WTC11 (cell line): ENCODE measurements around the gene NLRP13. TPM values are rescaled to one million over a fixed set of nuclear protein-coding genes. Genes with fewer than 3 reads are reported as not detected.

ENCODE experiments used
- ATAC-seq: fragments of 200-7000 bp; cut with Tn5 transposase; 2 replicates; pipeline ENCODE4 v1.10.0; 2021; ENCODE audit warnings: mild to moderate bottlenecking, moderate library complexity
- CTCF ChIA-PET: fragments of 300-600 bp; sonication (Branson Sonifier 250); formaldehyde crosslinking; loops from one replicate; lab custom pipeline; 2021; ENCODE audit warnings: antibody characterized with exemption; lab: Charles Lee
- POLR2A ChIA-PET: fragments of 350-600 bp; sonication (Branson Sonifier 250); formaldehyde crosslinking; loops from one replicate; lab custom pipeline; 2021; ENCODE audit warnings: antibody characterized with exemption; lab: Charles Lee
- DNase-seq: peaks from one replicate; pipeline ENCODE4 v3.0.0; 2021; ENCODE audit warnings: low spot score
- H3K27ac Mint-ChIP-seq: 2 replicates; pipeline ENCODE4 v1.8.0; 2021; ENCODE audit warnings: mixed read lengths
- H3K27me3 Mint-ChIP-seq: 2 replicates; pipeline ENCODE4 v1.8.0; 2021; ENCODE audit warnings: low read depth, mild to moderate bottlenecking, moderate library complexity, mixed read lengths
- H3K36me3 Mint-ChIP-seq: 2 replicates; pipeline ENCODE4 v1.8.0; 2021; ENCODE audit warnings: mixed read lengths
- H3K4me1 Mint-ChIP-seq: 2 replicates; pipeline ENCODE4 v1.8.0; 2022; ENCODE audit warnings: mixed read lengths
- H3K4me3 Mint-ChIP-seq: 2 replicates; pipeline ENCODE4 v1.8.0; 2021; ENCODE audit warnings: mild to moderate bottlenecking, moderate library complexity, mixed read lengths
- H3K9me3 Mint-ChIP-seq: 2 replicates; pipeline ENCODE4 v1.8.0; 2021; ENCODE audit warnings: mixed read lengths
- CBFB ChIP-seq: sonication (generic); formaldehyde crosslinking; IDR thresholded peaks from 2 replicates; pipeline ENCODE4 v1.8.1; 2022; ENCODE audit warnings: mild to moderate bottlenecking, low read depth, missing genetic modification reagents
- ETV6 ChIP-seq: sonication (generic); formaldehyde crosslinking; IDR thresholded peaks from 2 replicates; pipeline ENCODE4 v1.8.1; 2022; ENCODE audit warnings: mild to moderate bottlenecking, missing genetic modification reagents
- GABPB1 ChIP-seq: sonication (generic); formaldehyde crosslinking; IDR thresholded peaks from 2 replicates; pipeline ENCODE4 v1.8.1; 2023; ENCODE audit warnings: mild to moderate bottlenecking, missing genetic modification reagents
- HMGXB4 ChIP-seq: sonication (generic); formaldehyde crosslinking; IDR thresholded peaks from 2 replicates; pipeline ENCODE4 v1.8.1; 2023; ENCODE audit warnings: mild to moderate bottlenecking, moderate library complexity, missing genetic modification reagents
- JUN ChIP-seq: sonication (generic); formaldehyde crosslinking; IDR thresholded peaks from 2 replicates; pipeline ENCODE4 v1.8.0; 2023; ENCODE audit warnings: mild to moderate bottlenecking, missing genetic modification reagents
- KAT7 ChIP-seq: sonication (generic); formaldehyde crosslinking; IDR thresholded peaks from 2 replicates; pipeline ENCODE4 v1.8.1; 2023; ENCODE audit warnings: missing genetic modification reagents, mild to moderate bottlenecking, borderline replicate concordance
- MXD4 ChIP-seq: fragments of 250-450 bp; sonication (Bioruptor Pico); IDR thresholded peaks from 2 replicates; pipeline ENCODE4 v1.8.0; 2021; ENCODE audit warnings: mild to moderate bottlenecking, moderate library complexity, borderline replicate concordance
- MYBL2 ChIP-seq: sonication (generic); formaldehyde crosslinking; IDR thresholded peaks from 2 replicates; pipeline ENCODE4 v1.8.1; 2023; ENCODE audit warnings: mild to moderate bottlenecking, moderate library complexity, missing genetic modification reagents
- NFE2L1 ChIP-seq: sonication (generic); formaldehyde crosslinking; IDR thresholded peaks from 2 replicates; pipeline ENCODE4 v1.8.1; 2023; ENCODE audit warnings: missing genetic modification reagents
- NR1H2 ChIP-seq: sonication (generic); formaldehyde crosslinking; IDR thresholded peaks from 2 replicates; pipeline ENCODE4 v1.9.0; 2021; ENCODE audit warnings: mild to moderate bottlenecking, moderate library complexity, missing genetic modification reagents
- NR2C2 ChIP-seq: sonication (generic); formaldehyde crosslinking; IDR thresholded peaks from 2 replicates; pipeline ENCODE4 v1.8.0; 2022; ENCODE audit warnings: mild to moderate bottlenecking, missing genetic modification reagents
- RORB ChIP-seq: fragments of 250-450 bp; sonication (Bioruptor Pico); IDR thresholded peaks from 2 replicates; pipeline ENCODE4 v1.9.0; 2021; ENCODE audit warnings: mild to moderate bottlenecking
- SMAD4 ChIP-seq: sonication (generic); formaldehyde crosslinking; IDR thresholded peaks from 2 replicates; pipeline ENCODE4 v1.8.0; 2022; ENCODE audit warnings: mild to moderate bottlenecking, missing genetic modification reagents
- SOX15 ChIP-seq: fragments of 250-450 bp; sonication (Bioruptor Pico); IDR thresholded peaks from 2 replicates; pipeline ENCODE4 v1.9.0; 2021; ENCODE audit warnings: mild to moderate bottlenecking
- STAT6 ChIP-seq: sonication (generic); formaldehyde crosslinking; conservative IDR thresholded peaks from 2 replicates; pipeline ENCODE4 v1.8.1; 2023; ENCODE audit warnings: mild to moderate bottlenecking, low read depth, missing genetic modification reagents, moderate library complexity
- TEAD4 ChIP-seq: sonication (generic); formaldehyde crosslinking; IDR thresholded peaks from 2 replicates; pipeline ENCODE4 v1.8.0; 2022; ENCODE audit warnings: mild to moderate bottlenecking, missing genetic modification reagents
- ZMAT4 ChIP-seq: fragments of 250-450 bp; sonication (Bioruptor Pico); IDR thresholded peaks from 2 replicates; pipeline ENCODE4 v1.9.0; 2021; ENCODE audit warnings: mild to moderate bottlenecking
- ZNF121 ChIP-seq: sonication (generic); formaldehyde crosslinking; IDR thresholded peaks from 2 replicates; pipeline ENCODE4 v1.8.0; 2023; ENCODE audit warnings: missing genetic modification reagents
- ZNF317 ChIP-seq: sonication (generic); formaldehyde crosslinking; IDR thresholded peaks from 2 replicates; pipeline ENCODE4 v1.8.1; 2023; ENCODE audit warnings: low read depth, mild to moderate bottlenecking, moderate library complexity, missing genetic modification reagents, borderline replicate concordance
- ZNF425 ChIP-seq: fragments of 250-450 bp; sonication (Bioruptor Pico); conservative IDR thresholded peaks from 2 replicates; pipeline ENCODE4 v1.9.0; 2021; ENCODE audit warnings: mild to moderate bottlenecking
- total RNA-seq: library from RNA; stranded (reverse); gene quantifications from 3 replicates; pipeline ENCODE4 v1.2.3, GENCODE V29; 2021
- TF ChIP-seq, protein P1 (sequence below): sonication (generic); formaldehyde crosslinking; IDR thresholded peaks from 2 replicates; pipeline ENCODE4 v1.8.0; 2022; ENCODE audit warnings: mild to moderate bottlenecking, missing genetic modification reagents
- TF ChIP-seq, protein P2 (sequence below): sonication (generic); formaldehyde crosslinking; conservative IDR thresholded peaks from 2 replicates; pipeline ENCODE4 v1.8.1; 2022; ENCODE audit warnings: mild to moderate bottlenecking, missing genetic modification reagents
- TF ChIP-seq, protein P3 (sequence below): fragments of 250-450 bp; sonication (Bioruptor Pico); IDR thresholded peaks from 2 replicates; pipeline ENCODE4 v1.9.0; 2021; ENCODE audit warnings: mild to moderate bottlenecking

NLRP13 gene
- total RNA-seq, 1 experiment from 2014 or later, result not detected

- Mint-ChIP-seq H3K4me1 (no peaks in the 10 kb centered on the region), H3K27ac (no peak overlapping the region), H3K36me3 (peaks cover 75% of the 10 kb centered on the region), H3K27me3 (peaks cover 3% of the 10 kb centered on the region; the same call in 1 of the 2 replicates), H3K9me3 (peaks cover 91% of the 10 kb centered on the region), H3K4me3 (no peak overlapping the region)
- TF ChIP-seq ETV6 (no peak), ZMAT4 (CRISPR knock-in tag) (no peak), STAT6 (CRISPR knock-in tag) (no peak), NR2C2 (no peak), GABPB1 (CRISPR knock-in tag) (no peak), MYBL2 (CRISPR knock-in tag) (no peak), HMGXB4 (CRISPR knock-in tag) (no peak), ZNF317 (CRISPR knock-in tag) (no peak), RORB (CRISPR knock-in tag) (no peak), KAT7 (CRISPR knock-in tag) (no peak), JUN (CRISPR knock-in tag) (no peak), NR1H2 (CRISPR knock-in tag) (no peak), TEAD4 (CRISPR knock-in tag) (no peak), SOX15 (CRISPR knock-in tag) (no peak), MXD4 (CRISPR knock-in tag) (no peak), ZNF425 (no peak)
- TF ChIP-seq, protein P1, sequence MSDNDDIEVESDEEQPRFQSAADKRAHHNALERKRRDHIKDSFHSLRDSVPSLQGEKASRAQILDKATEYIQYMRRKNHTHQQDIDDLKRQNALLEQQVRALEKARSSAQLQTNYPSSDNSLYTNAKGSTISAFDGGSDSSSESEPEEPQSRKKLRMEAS (CRISPR knock-in tag), result no peak
- TF ChIP-seq, protein P2, sequence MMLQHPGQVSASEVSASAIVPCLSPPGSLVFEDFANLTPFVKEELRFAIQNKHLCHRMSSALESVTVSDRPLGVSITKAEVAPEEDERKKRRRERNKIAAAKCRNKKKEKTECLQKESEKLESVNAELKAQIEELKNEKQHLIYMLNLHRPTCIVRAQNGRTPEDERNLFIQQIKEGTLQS (CRISPR knock-in tag), result no peak
- CTCF ChIA-PET, result no interaction called here
- no peak for ATAC-seq
- POLR2A ChIA-PET, result interaction anchor here (0.5 kb wide), 1 partner anchor 292 kb away, joined by 3 read pairs; no protein-coding TSS in a partner anchor
- no peak for DNase-seq
Measured at GRCh38 chr19:55923556-55923955, 8.6 kb downstream of the NLRP13 start.

GRCh38 chr19:55913643-55914268 lies 18.4 kb downstream of the NLRP13 start:
- H3K27ac Mint-ChIP-seq, result no peak overlapping the region
- no peaks in the 10 kb centered on the region for H3K4me1 Mint-ChIP-seq
- DNase-seq (no peak), ATAC-seq (no peak)
- CTCF ChIA-PET, result no interaction called here
- H3K27me3 Mint-ChIP-seq, result peaks cover 10% of the 10 kb centered on the region
- peaks cover 74% of the 10 kb centered on the region for H3K36me3 Mint-ChIP-seq
- no peak overlapping the region for H3K4me3 Mint-ChIP-seq
- peaks cover 99% of the 10 kb centered on the region for H3K9me3 Mint-ChIP-seq
- POLR2A ChIA-PET, result no interaction called here
- TF ChIP-seq, protein P3, sequence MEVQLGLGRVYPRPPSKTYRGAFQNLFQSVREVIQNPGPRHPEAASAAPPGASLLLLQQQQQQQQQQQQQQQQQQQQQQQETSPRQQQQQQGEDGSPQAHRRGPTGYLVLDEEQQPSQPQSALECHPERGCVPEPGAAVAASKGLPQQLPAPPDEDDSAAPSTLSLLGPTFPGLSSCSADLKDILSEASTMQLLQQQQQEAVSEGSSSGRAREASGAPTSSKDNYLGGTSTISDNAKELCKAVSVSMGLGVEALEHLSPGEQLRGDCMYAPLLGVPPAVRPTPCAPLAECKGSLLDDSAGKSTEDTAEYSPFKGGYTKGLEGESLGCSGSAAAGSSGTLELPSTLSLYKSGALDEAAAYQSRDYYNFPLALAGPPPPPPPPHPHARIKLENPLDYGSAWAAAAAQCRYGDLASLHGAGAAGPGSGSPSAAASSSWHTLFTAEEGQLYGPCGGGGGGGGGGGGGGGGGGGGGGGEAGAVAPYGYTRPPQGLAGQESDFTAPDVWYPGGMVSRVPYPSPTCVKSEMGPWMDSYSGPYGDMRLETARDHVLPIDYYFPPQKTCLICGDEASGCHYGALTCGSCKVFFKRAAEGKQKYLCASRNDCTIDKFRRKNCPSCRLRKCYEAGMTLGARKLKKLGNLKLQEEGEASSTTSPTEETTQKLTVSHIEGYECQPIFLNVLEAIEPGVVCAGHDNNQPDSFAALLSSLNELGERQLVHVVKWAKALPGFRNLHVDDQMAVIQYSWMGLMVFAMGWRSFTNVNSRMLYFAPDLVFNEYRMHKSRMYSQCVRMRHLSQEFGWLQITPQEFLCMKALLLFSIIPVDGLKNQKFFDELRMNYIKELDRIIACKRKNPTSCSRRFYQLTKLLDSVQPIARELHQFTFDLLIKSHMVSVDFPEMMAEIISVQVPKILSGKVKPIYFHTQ, result no peak
- TF ChIP-seq NFE2L1 (CRISPR knock-in tag), result no peak
- no peak for TF ChIP-seq RORB (CRISPR knock-in tag)
- no peak for TF ChIP-seq SOX15 (CRISPR knock-in tag)
- TF ChIP-seq CBFB (CRISPR knock-in tag), result no peak
- TF ChIP-seq SMAD4 (CRISPR knock-in tag), result no peak
- TF ChIP-seq ZNF121 (CRISPR knock-in tag), result no peak
- no peak for TF ChIP-seq MXD4 (CRISPR knock-in tag)
